PFSK-1 (cell line): ENCODE measurements around the gene HEXB.

Source experiments
- FOXP2 ChIP-seq: optimal IDR thresholded peaks from 2 replicates; pipeline ENCODE3; 2011; ENCODE audit warnings: borderline replicate concordance, control low read depth, inconsistent platforms; ENCODE audit not compliant: insufficient read depth; ENCODE audit errors: extremely low read length, extremely low read depth
- POLR2AphosphoS5 ChIP-seq: IDR thresholded peaks from 2 replicates; pipeline ENCODE4 v1.6.1; 2012; ENCODE audit warnings: low read depth, mild to moderate bottlenecking, control low read depth, low read length, moderate library complexity
- TF ChIP-seq, protein P1 (sequence below), 2 experiments: IDR thresholded peaks; 2 replicates each; pipeline versions ENCODE4 v1.6.1 to v1.8.0; 2011 to 2012; ENCODE audit warnings: low read depth in 2 of 2, low read length in 2 of 2, control low read depth in 1 of 2, inconsistent platforms in 1 of 2, mild to moderate bottlenecking in 1 of 2, moderate library complexity in 1 of 2; ENCODE audit not compliant: insufficient read depth in 1 of 2

DNA sequence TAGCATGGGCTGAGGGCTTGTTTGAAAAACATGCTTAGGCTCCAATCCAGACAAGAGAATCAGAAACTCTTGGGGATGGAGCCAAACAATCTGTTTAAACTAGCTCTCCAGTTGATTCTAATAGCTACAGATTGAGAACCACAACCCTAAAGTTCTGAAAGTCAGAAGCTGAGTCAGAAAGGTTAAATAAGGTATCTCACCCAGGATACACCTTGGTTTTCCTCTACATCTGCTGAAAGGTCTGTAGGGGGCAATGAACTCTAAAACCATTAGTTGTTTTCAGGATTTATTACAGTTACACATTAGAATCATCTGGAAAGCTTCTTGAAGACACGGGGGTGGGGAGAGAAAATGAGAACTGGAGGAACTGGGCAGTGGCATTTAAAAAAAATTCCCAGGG lies 76.2 kb downstream of the HEXB start:
- TF ChIP-seq POLR2AphosphoS5 (no peak), FOXP2 (no peak)
- TF ChIP-seq, protein P1, sequence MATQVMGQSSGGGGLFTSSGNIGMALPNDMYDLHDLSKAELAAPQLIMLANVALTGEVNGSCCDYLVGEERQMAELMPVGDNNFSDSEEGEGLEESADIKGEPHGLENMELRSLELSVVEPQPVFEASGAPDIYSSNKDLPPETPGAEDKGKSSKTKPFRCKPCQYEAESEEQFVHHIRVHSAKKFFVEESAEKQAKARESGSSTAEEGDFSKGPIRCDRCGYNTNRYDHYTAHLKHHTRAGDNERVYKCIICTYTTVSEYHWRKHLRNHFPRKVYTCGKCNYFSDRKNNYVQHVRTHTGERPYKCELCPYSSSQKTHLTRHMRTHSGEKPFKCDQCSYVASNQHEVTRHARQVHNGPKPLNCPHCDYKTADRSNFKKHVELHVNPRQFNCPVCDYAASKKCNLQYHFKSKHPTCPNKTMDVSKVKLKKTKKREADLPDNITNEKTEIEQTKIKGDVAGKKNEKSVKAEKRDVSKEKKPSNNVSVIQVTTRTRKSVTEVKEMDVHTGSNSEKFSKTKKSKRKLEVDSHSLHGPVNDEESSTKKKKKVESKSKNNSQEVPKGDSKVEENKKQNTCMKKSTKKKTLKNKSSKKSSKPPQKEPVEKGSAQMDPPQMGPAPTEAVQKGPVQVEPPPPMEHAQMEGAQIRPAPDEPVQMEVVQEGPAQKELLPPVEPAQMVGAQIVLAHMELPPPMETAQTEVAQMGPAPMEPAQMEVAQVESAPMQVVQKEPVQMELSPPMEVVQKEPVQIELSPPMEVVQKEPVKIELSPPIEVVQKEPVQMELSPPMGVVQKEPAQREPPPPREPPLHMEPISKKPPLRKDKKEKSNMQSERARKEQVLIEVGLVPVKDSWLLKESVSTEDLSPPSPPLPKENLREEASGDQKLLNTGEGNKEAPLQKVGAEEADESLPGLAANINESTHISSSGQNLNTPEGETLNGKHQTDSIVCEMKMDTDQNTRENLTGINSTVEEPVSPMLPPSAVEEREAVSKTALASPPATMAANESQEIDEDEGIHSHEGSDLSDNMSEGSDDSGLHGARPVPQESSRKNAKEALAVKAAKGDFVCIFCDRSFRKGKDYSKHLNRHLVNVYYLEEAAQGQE (IDR thresholded peaks at IDR 0.05; ENCODE audit: insufficient read depth in 1 of 2, low read depth in 2 of 2, low read length in 2 of 2), result no peak
